Mucosa of rectum (tissue), 2 donors: Measurements from ENCODE around the gene SLC9A9.

Experiments used
- H3K27ac ChIP-seq, 2 donors: one replicate each; pipeline ENCODE4 v1.7.0; 2013; ENCODE audit warnings: inconsistent platforms in 2 of 2, low read depth in 2 of 2, low read length in 2 of 2
- H3K27me3 ChIP-seq, 2 donors: one replicate each; pipeline ENCODE4 v1.7.0; 2013; ENCODE audit warnings: low read length in 2 of 2; ENCODE audit not compliant: control insufficient read depth in 2 of 2, insufficient read depth in 2 of 2
- H3K36me3 ChIP-seq, 2 donors: one replicate each; pipeline ENCODE4 v1.7.0; 2013; ENCODE audit warnings: low read length in 2 of 2; ENCODE audit not compliant: control insufficient read depth in 2 of 2, insufficient read depth in 2 of 2
- H3K4me1 ChIP-seq, 2 donors: one replicate each; pipeline ENCODE4 v1.7.0; 2013; ENCODE audit warnings: low read length in 2 of 2, mild to moderate bottlenecking in 1 of 2; ENCODE audit not compliant: control insufficient read depth in 2 of 2, insufficient read depth in 2 of 2
- H3K4me3 ChIP-seq, 2 donors: one replicate each; pipeline ENCODE4 v1.7.0; 2013; ENCODE audit warnings: low read length in 2 of 2
- H3K9ac ChIP-seq, 2 donors: one replicate each; pipeline ENCODE4 v1.7.0; 2013; ENCODE audit warnings: low read length in 2 of 2, low read depth in 1 of 2, mild to moderate bottlenecking in 1 of 2
- H3K9me3 ChIP-seq, 2 donors: one replicate each; pipeline ENCODE4 v1.7.0; 2013; ENCODE audit warnings: low read length in 2 of 2; ENCODE audit not compliant: control insufficient read depth in 2 of 2
- donor health status: healthy.
- donor health status: Normal muscosa, but diverticular disease.

Gene SLC9A9

GRCh38 chr3:143737065-143737464 is 111.2 kb downstream of the SLC9A9 start:
- Histone ChIP-seq H3K4me3 (no peak overlapping the region), H3K9me3 (no peaks in the 10 kb centered on the region), H3K4me1 (no peaks in the 10 kb centered on the region), H3K27ac (no peak overlapping the region), H3K36me3 (no peaks in the 10 kb centered on the region), H3K27me3 (no peaks in the 10 kb centered on the region), H3K9ac (no peak overlapping the region)

GRCh38 chr3:143736205-143736997 is 111.9 kb downstream of the SLC9A9 start:
- H3K27ac ChIP-seq = no peak overlapping the region
- H3K4me3 ChIP-seq = no peak overlapping the region
- no peaks in the 10 kb centered on the region for H3K27me3 ChIP-seq
- no peaks in the 10 kb centered on the region for H3K36me3 ChIP-seq
- H3K9ac ChIP-seq = no peak overlapping the region
- H3K4me1 ChIP-seq = no peaks in the 10 kb centered on the region
- no peaks in the 10 kb centered on the region for H3K9me3 ChIP-seq

GRCh38 chr3:143731776-143732175 is 116.5 kb downstream of the SLC9A9 start:
- H3K27ac ChIP-seq = no peak overlapping the region
- H3K4me3 ChIP-seq = no peak overlapping the region
- H3K27me3 ChIP-seq = no peaks in the 10 kb centered on the region
- no peaks in the 10 kb centered on the region for H3K36me3 ChIP-seq
- no peaks in the 10 kb centered on the region for H3K9me3 ChIP-seq
- H3K4me1 ChIP-seq = no peaks in the 10 kb centered on the region
- no peak overlapping the region for H3K9ac ChIP-seq

- Histone ChIP-seq H3K9ac (no peak overlapping the region), H3K9me3 (no peaks in the 10 kb centered on the region), H3K27ac (no peak overlapping the region), H3K4me3 (no peak overlapping the region), H3K27me3 (no peaks in the 10 kb centered on the region), H3K36me3 (no peaks in the 10 kb centered on the region), H3K4me1 (no peaks in the 10 kb centered on the region)
Measured at GRCh38 chr3:143731320-143731719, 116.9 kb downstream of the SLC9A9 start.

- Histone ChIP-seq H3K27ac (no peak overlapping the region), H3K9me3 (no peaks in the 10 kb centered on the region), H3K36me3 (no peaks in the 10 kb centered on the region), H3K4me3 (no peak overlapping the region), H3K9ac (no peak overlapping the region), H3K4me1 (no peaks in the 10 kb centered on the region), H3K27me3 (no peaks in the 10 kb centered on the region)
Measured at GRCh38 chr3:143727391-143727790, 120.9 kb downstream of the SLC9A9 start.

GRCh38 chr3:143726727-143727126 is 121.5 kb downstream of the SLC9A9 start:
- Histone ChIP-seq H3K27ac (no peak overlapping the region), H3K4me3 (no peak overlapping the region), H3K27me3 (no peaks in the 10 kb centered on the region), H3K4me1 (no peaks in the 10 kb centered on the region), H3K9me3 (no peaks in the 10 kb centered on the region), H3K9ac (no peak overlapping the region), H3K36me3 (no peaks in the 10 kb centered on the region)

GRCh38 chr3:143720381-143720780 is 127.9 kb downstream of the SLC9A9 start:
- Histone ChIP-seq H3K27ac (no peak overlapping the region), H3K9me3 (no peaks in the 10 kb centered on the region), H3K4me1 (no peaks in the 10 kb centered on the region), H3K36me3 (no peaks in the 10 kb centered on the region), H3K4me3 (no peak overlapping the region), H3K9ac (no peak overlapping the region), H3K27me3 (no peaks in the 10 kb centered on the region)

- Histone ChIP-seq H3K4me1 (no peaks in the 10 kb centered on the region), H3K4me3 (no peak overlapping the region), H3K27me3 (no peaks in the 10 kb centered on the region), H3K9me3 (no peaks in the 10 kb centered on the region), H3K36me3 (no peaks in the 10 kb centered on the region), H3K27ac (no peak overlapping the region), H3K9ac (no peak overlapping the region)
Measured at GRCh38 chr3:143718463-143718862, 129.8 kb downstream of the SLC9A9 start.

- Histone ChIP-seq H3K9me3 (no peaks in the 10 kb centered on the region), H3K27me3 (no peaks in the 10 kb centered on the region), H3K9ac (no peak overlapping the region), H3K27ac (no peak overlapping the region), H3K4me3 (no peak overlapping the region), H3K36me3 (no peaks in the 10 kb centered on the region), H3K4me1 (no peaks in the 10 kb centered on the region)
Measured at GRCh38 chr3:143716731-143717130, 131.5 kb downstream of the SLC9A9 start.

GRCh38 chr3:143712522-143712921 is 135.7 kb downstream of the SLC9A9 start:
- no peaks in the 10 kb centered on the region for H3K9me3 ChIP-seq
- H3K36me3 ChIP-seq = no peaks in the 10 kb centered on the region
- no peaks in the 10 kb centered on the region for H3K4me1 ChIP-seq
- H3K27me3 ChIP-seq = no peaks in the 10 kb centered on the region
- no peak overlapping the region for H3K4me3 ChIP-seq
- no peak overlapping the region for H3K27ac ChIP-seq
- H3K9ac ChIP-seq = no peak overlapping the region
